ENCODE results near the gene TOMM40.

DNA sequence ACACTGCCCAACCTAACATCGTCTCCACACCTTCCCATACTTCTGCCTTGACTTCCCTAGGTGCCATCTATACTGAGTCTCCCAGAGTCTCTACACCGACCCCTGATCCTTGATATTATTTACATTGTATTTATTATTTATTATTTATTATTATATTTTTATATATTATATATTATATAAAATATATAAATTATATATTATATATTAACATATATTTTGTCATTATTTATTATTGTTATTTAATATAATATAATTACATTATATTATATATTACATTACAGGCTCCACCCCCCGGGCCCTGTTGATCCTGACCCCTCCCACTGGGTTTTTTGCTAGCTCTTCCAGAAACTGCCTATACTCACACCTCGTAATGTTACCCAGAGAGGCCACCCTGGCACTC, 18.4 kb upstream of the TOMM40 start:
- TF ChIP-seq, protein P1, sequence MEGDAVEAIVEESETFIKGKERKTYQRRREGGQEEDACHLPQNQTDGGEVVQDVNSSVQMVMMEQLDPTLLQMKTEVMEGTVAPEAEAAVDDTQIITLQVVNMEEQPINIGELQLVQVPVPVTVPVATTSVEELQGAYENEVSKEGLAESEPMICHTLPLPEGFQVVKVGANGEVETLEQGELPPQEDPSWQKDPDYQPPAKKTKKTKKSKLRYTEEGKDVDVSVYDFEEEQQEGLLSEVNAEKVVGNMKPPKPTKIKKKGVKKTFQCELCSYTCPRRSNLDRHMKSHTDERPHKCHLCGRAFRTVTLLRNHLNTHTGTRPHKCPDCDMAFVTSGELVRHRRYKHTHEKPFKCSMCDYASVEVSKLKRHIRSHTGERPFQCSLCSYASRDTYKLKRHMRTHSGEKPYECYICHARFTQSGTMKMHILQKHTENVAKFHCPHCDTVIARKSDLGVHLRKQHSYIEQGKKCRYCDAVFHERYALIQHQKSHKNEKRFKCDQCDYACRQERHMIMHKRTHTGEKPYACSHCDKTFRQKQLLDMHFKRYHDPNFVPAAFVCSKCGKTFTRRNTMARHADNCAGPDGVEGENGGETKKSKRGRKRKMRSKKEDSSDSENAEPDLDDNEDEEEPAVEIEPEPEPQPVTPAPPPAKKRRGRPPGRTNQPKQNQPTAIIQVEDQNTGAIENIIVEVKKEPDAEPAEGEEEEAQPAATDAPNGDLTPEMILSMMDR (IDR thresholded peaks at IDR 0.05) = no peak
- no peak for TF ChIP-seq POLR2A (IDR thresholded peaks at IDR 0.05; ENCODE audit: low read depth)
- TF ChIP-seq POLR2AphosphoS5 (IDR thresholded peaks at IDR 0.05) = no peak
- no peak for TF ChIP-seq EP300 (IDR thresholded peaks at IDR 0.05)

All from esophagus muscularis mucosa (tissue), 4 donors.